Endothelial cell of umbilical vein (primary cell): ENCODE data around the gene SLC7A11.

Experiments
- CTCF ChIP-seq, 2 donors: IDR thresholded peaks; 1 replicate in 1 of 2; 2 replicates in 1 of 2; pipeline ENCODE4 v1.5.1; 2011; ENCODE audit warnings: low read length in 2 of 2, mild to moderate bottlenecking in 2 of 2, moderate library complexity in 2 of 2, control low read depth in 1 of 2, inconsistent platforms in 1 of 2, low read depth in 1 of 2; ENCODE audit not compliant: insufficient read depth in 1 of 2; ENCODE audit errors: extremely low read depth in 1 of 2
- EZH2 ChIP-seq: IDR thresholded peaks from 2 replicates; pipeline ENCODE4 v1.6.1; 2012; ENCODE audit warnings: borderline replicate concordance, low read depth, mild to moderate bottlenecking, moderate library complexity, low read length, inconsistent platforms; ENCODE audit not compliant: severe bottlenecking
- FOS ChIP-seq: IDR thresholded peaks from 2 replicates; pipeline ENCODE4 v1.6.1; 2011; ENCODE audit warnings: mild to moderate bottlenecking, low read length, moderate library complexity, borderline replicate concordance; ENCODE audit not compliant: insufficient read depth
- JUN ChIP-seq: IDR thresholded peaks from 2 replicates; pipeline ENCODE4 v1.6.1; 2011; ENCODE audit warnings: borderline replicate concordance, low read depth; ENCODE audit not compliant: insufficient read length, insufficient read depth
- POLR2A ChIP-seq: IDR thresholded peaks from 2 replicates; pipeline ENCODE4 v1.6.1; 2012; ENCODE audit warnings: low read depth, mild to moderate bottlenecking, control low read depth, low read length
- POLR2AphosphoS5 ChIP-seq: IDR thresholded peaks from 2 replicates; pipeline ENCODE4 v1.6.1; 2012; ENCODE audit warnings: low read depth, mild to moderate bottlenecking, control low read depth, low read length, moderate library complexity; ENCODE audit not compliant: insufficient read depth

- TF ChIP-seq POLR2A = no peak
- TF ChIP-seq JUN = no peak
- TF ChIP-seq CTCF (IDR thresholded peaks at IDR 0.05; ENCODE audit: extremely low read depth in 1 of 2, insufficient read depth in 1 of 2, low read depth in 1 of 2, low read length in 2 of 2) = no peak
- no peak for TF ChIP-seq POLR2AphosphoS5
- TF ChIP-seq FOS = no peak
- TF ChIP-seq EZH2 = no peak
These were observed 67.0 kb downstream of the SLC7A11 start for GRCh38 chr4:138174981-138175794.
